ENCODE data around the gene PPL. TPM values are rescaled to one million over a fixed set of nuclear protein-coding genes. Genes with fewer than 3 reads are reported as not detected.

The PPL gene
- total and polyA plus RNA-seq, 2 of the 13 experiments (the other 11 are each of a cell fraction or from before 2014, with no cell fraction given): 5.7 to 6.6 TPM

- TF ChIP-seq ZNF747 (CRISPR knock-in tag; IDR thresholded peaks at IDR 0.05; ENCODE audit: borderline replicate concordance) (no peak), MTERF4 (CRISPR knock-in tag; IDR thresholded peaks at IDR 0.05) (peak; percentile 78; the same call in 1 of the 2 replicates), HMGXB4 (CRISPR knock-in tag; IDR thresholded peaks at IDR 0.05; ENCODE audit: borderline replicate concordance in 1 of 2, low read depth in 1 of 2) (peak in 1 of 2 experiments; percentile 91; a peak in 3 of 4 replicates), ELK4 (CRISPR knock-in tag; IDR thresholded peaks at IDR 0.05; ENCODE audit: borderline replicate concordance) (no peak), THRA (CRISPR knock-in tag; IDR thresholded peaks at IDR 0.05; ENCODE audit: borderline replicate concordance) (no peak), ZNF83 (CRISPR knock-in tag; IDR thresholded peaks at IDR 0.05; ENCODE audit: borderline replicate concordance) (no peak; the same call in 1 of the 2 replicates), HNF4A (CRISPR knock-in tag; IDR thresholded peaks at IDR 0.05) (no peak), ZNF678 (CRISPR knock-in tag; IDR thresholded peaks at IDR 0.05) (no peak), NCOR1 (IDR thresholded peaks at IDR 0.05; ENCODE audit: borderline replicate concordance, low read length) (no peak), PITX1 (CRISPR knock-in tag; IDR thresholded peaks at IDR 0.05) (peak; percentile 34; the same call in 1 of the 2 replicates), ZNF7 (CRISPR knock-in tag; IDR thresholded peaks at IDR 0.05) (no peak), CENPBD1 (CRISPR knock-in tag; IDR thresholded peaks at IDR 0.05; ENCODE audit: borderline replicate concordance, low read depth) (no peak), ZNF780A (CRISPR knock-in tag; IDR thresholded peaks at IDR 0.05) (no peak), KLF15 (CRISPR knock-in tag; IDR thresholded peaks at IDR 0.05; ENCODE audit: borderline replicate concordance) (no peak), NCOA2 (CRISPR knock-in tag; IDR thresholded peaks at IDR 0.05) (no peak), RERE (CRISPR knock-in tag; IDR thresholded peaks at IDR 0.05; ENCODE audit: low read depth) (no peak)
These were observed 562 bp downstream of the PPL start (continued) for GRCh38 chr16:4936181-4936990.

All from HepG2 (cell line).